SK-N-DZ (cell line): ENCODE data around the gene KRTAP3-1.

Experiments
- DNase-seq: peaks from one replicate; pipeline ENCODE4 v3.0.0-alpha.2; 2015; ENCODE audit warnings: low spot score
- small RNA-seq, 2 experiments: library from RNA; depleted of rRNA; stranded (forward); fragments of <200 nt; gene quantifications; one replicate each; pipeline ENCODE3, GENCODE V24; 2014

Gene KRTAP3-1

GRCh38 chr17:40980117-40980516 is 28.8 kb downstream of the KRTAP3-1 start:
- no peak for DNase-seq

GRCh38 chr17:40978575-40979151 is 30.3 kb downstream of the KRTAP3-1 start:
- no peak for DNase-seq

- DNase-seq, result no peak
Measured at GRCh38 chr17:40975516-40975915, 33.4 kb downstream of the KRTAP3-1 start.

GRCh38 chr17:40974366-40974765 is 34.6 kb downstream of the KRTAP3-1 start:
- DNase-seq, result no peak

GRCh38 chr17:40967582-40967981 is 41.3 kb downstream of the KRTAP3-1 start:
- no peak for DNase-seq

GRCh38 chr17:40966848-40967247 is 42.1 kb downstream of the KRTAP3-1 start, which contains the start of gene KRT39:
Gene KRT39 (minus strand): TSS chr17:40966948. CDS start chr17:40966856, 92 bp downstream.
- no peak for DNase-seq

GRCh38 chr17:40963838-40964237 is 45.1 kb downstream of the KRTAP3-1 start:
- no peak for DNase-seq

GRCh38 chr17:40962059-40962561 is 46.8 kb downstream of the KRTAP3-1 start:
- no peak for DNase-seq

- no peak for DNase-seq
Measured at GRCh38 chr17:40961591-40961990, 47.3 kb downstream of the KRTAP3-1 start.

- DNase-seq, result no peak
Measured at GRCh38 chr17:40960144-40960543, 48.8 kb downstream of the KRTAP3-1 start.

Small RNA genes lying within 50 kb of the gene (small RNA-seq; reads per million reads assigned to genes)
- 0 reads per million in 2 experiments for gene KRTAP3-4P
